Thymus (tissue), 11 donors: Measurements from ENCODE around the gene KLHL10. TPM values are rescaled to one million over a fixed set of nuclear protein-coding genes. Genes with fewer than 3 reads are reported as not detected.
"Not testable (repeated sequence)": the region's sequence is repeated elsewhere in the genome, so short reads cannot be mapped to it uniquely, and the experiment has no call there.

Experiments
- DNase-seq, 9 donors: peaks; one replicate each; pipeline ENCODE4 v3.0.0-alpha.2; 2013; ENCODE audit warnings: low spot score in 9 of 9, low read depth in 6 of 9, missing footprints in 1 of 9
- H3K27ac ChIP-seq, 2 donors: one replicate each; pipeline ENCODE4 v1.5.1; 2013; ENCODE audit warnings: control low read depth in 1 of 2, low read depth in 1 of 2, low read length in 1 of 2, mild to moderate bottlenecking in 1 of 2, moderate library complexity in 1 of 2
- H3K27me3 ChIP-seq, 2 donors: one replicate each; pipeline ENCODE4 v1.5.1; 2013; ENCODE audit warnings: low read length in 1 of 2; ENCODE audit not compliant: control insufficient read depth in 2 of 2, insufficient read depth in 1 of 2
- H3K36me3 ChIP-seq, 2 donors: one replicate each; pipeline ENCODE4 v1.5.1; 2013; ENCODE audit warnings: low read length in 1 of 2, mild to moderate bottlenecking in 1 of 2, moderate library complexity in 1 of 2; ENCODE audit not compliant: control insufficient read depth in 2 of 2, insufficient read depth in 2 of 2
- H3K4me1 ChIP-seq, 2 donors: one replicate each; pipeline ENCODE4 v1.5.1; 2013; ENCODE audit warnings: low read length in 2 of 2; ENCODE audit not compliant: control insufficient read depth in 2 of 2, insufficient read depth in 2 of 2
- H3K4me3 ChIP-seq, 2 donors: one replicate each; pipeline ENCODE4 v1.5.1; 2013; ENCODE audit warnings: low read length in 2 of 2, control low read depth in 1 of 2, mild to moderate bottlenecking in 1 of 2
- H3K9me3 ChIP-seq, 2 donors: one replicate each; pipeline ENCODE4 v1.5.1; 2013; ENCODE audit warnings: low read length in 1 of 2, mild to moderate bottlenecking in 1 of 2; ENCODE audit not compliant: control insufficient read depth in 2 of 2, insufficient read depth in 1 of 2
- WGBS: extraction: QIAGEN DNeasy Blood & Tissue Kit; methylation state at CpG from one replicate; pipeline ENCODE4 v1.1.7; 2013; 5-methylcytosine and 5-hydroxymethylcytosine counted together
- polyA plus RNA-seq: library from polyadenylated mRNA; stranded (reverse); fragments of 200-250 nt; gene quantifications from one replicate; pipeline ENCODE4 v1.2.3, GENCODE V29; 2013
- total RNA-seq: library from RNA; stranded (reverse); fragments of 120-200 nt; gene quantifications from one replicate; pipeline ENCODE4 v1.2.4, GENCODE V29; 2013
- donor health status: healthy.

Gene KLHL10
- total and polyA plus RNA-seq, 2 donors: 0.14 TPM; not detected in 1

DNA sequence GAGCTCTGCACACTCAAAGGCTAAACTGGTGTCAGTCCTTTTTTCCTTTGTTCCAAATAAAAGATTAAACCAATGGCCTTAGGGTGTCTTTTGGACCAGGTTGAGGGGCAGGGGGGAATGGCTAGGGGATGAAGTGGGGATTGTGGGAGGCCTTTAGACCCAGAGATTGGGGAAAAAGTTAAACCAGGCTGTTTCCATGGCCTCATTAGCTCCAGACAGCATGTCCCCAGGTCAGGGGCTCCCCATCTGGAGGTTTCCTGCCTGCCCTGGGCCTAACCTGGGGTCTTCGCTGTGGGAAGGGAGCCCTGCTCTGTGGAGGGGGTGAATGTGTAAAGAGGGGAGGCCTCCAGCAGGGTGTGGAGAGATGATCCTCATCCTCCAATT lies 14.5 kb upstream of the KLHL10 start:
- Histone ChIP-seq H3K27ac (no peak overlapping the region), H3K36me3 (peaks cover 3% of the 10 kb centered on the region in 2 donors), H3K4me3 (no peak overlapping the region), H3K27me3 (no peaks in the 10 kb centered on the region), H3K9me3 (no peaks in the 10 kb centered on the region), H3K4me1 (no peaks in the 10 kb centered on the region)
- DNase-seq: no peak
- WGBS: 97% methylated on average over 1 of the region's 1 CpG

DNA sequence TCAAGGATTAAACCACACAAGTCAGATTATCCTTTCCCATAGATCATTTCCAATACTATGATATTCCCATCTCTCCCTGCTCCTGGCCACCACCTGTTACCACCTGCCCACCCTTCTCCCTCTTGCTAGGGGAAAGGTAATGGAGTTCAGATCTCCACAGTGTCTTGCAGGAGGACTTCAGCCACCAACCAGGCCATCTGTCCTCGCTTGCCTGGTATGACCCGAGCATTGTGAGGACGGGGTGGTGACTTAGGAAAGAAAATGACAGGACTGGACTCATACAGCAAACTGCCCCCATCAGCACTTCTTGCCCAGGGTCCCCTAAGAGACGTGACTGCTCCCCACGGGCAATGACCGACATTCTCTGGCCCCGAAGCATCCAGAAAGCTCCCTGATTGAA lies 14.0 kb upstream of the KLHL10 start:
- H3K4me3 ChIP-seq: no peak overlapping the region
- no peak for DNase-seq
- no peaks in the 10 kb centered on the region for H3K27me3 ChIP-seq
- 95% methylated on average over 7 of the region's 7 CpGs for WGBS
- H3K4me1 ChIP-seq: no peaks in the 10 kb centered on the region
- H3K36me3 ChIP-seq: peaks cover 3% of the 10 kb centered on the region in 2 donors
- no peaks in the 10 kb centered on the region for H3K9me3 ChIP-seq
- H3K27ac ChIP-seq: no peak overlapping the region

DNA sequence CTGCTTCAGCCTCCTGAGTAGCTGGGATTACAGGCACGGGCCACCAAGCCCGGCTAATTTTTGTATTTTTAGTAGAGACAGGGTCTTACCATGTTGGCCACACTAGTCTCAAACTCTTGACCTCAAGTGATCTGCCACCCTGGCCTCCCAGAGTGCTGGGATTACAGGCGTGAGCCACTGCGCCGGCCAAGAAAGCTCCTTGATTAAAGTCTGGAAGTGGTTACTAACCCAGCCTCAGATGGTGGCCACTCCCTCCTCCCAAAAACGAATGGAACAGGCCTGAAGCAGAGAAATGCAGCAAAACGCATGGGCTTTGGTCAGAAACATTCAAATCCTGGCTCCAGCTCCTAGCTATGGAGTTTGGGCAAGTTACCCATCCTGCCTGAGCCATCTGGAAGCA lies 13.5 kb upstream of the KLHL10 start:
- Histone ChIP-seq H3K4me3 (no peak overlapping the region), H3K36me3 (peaks cover 3% of the 10 kb centered on the region in 2 donors), H3K9me3 (no peaks in the 10 kb centered on the region), H3K27me3 (no peaks in the 10 kb centered on the region), H3K4me1 (no peaks in the 10 kb centered on the region), H3K27ac (no peak overlapping the region)
- no peak for DNase-seq
- WGBS: 78% methylated on average over 7 of the region's 7 CpGs

DNA sequence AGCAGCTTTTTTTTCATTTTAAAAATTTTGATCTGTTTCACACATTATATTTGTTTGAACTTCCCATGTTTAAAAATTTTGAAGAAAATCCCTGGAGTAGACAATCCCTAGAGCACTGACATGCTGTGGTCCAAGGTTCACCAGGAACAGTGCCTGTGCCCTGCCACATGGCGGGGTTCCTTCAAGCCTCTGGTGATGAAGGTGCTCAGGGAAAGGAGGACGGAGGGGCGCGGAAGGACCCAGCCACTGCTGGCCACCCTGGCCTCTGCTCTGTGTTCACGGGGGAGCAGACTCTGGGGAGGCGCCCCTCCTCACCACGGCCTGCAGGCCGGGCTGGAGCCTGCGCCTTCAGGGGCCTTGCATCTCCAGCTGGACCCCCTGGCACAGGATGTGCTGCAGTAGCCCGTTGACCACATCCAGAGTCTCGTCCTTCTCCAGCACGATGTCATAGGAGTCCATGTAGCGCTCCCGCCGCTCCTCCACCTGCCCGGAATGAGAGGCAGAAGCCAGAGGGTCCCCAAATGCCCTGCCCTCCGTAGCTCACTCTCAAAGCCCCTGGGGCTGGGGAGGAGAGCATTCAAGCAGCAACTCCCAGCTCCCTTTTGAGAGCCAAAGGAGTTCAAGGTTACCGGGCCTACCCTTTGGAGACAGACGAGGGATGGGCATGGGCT lies 12.3 kb upstream of the KLHL10 start:
- Histone ChIP-seq H3K27me3 (no peaks in the 10 kb centered on the region), H3K27ac (no peak overlapping the region), H3K9me3 (no peaks in the 10 kb centered on the region), H3K4me3 (no peak overlapping the region), H3K4me1 (no peaks in the 10 kb centered on the region), H3K36me3 (peaks cover 4 to 8% of the 10 kb centered on the region in 2 donors)
- WGBS: 97% methylated on average over 19 of the region's 19 CpGs
- no peak for DNase-seq

DNA sequence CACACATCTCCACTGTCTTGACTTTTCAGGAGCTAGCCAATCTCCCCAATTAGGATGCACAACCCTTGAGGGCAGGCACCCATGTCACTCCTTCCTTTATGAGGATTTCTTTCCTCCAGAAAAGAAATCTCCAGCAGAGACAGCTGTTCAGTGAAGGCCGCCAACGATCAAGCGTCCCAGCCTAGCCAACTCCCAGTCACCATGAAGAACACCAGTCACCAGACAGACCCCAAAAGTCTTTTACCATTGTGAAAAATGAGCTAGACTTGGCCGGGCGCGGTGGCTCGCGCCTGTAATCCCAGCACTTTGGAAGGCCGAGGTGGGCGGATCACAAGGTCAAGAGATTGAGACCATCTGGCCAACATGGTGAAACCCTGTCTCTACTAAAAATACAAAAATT lies 7.7 kb upstream of the KLHL10 start:
- not testable (repeated sequence) for H3K4me3 ChIP-seq, H3K4me1 ChIP-seq, H3K27me3 ChIP-seq, H3K36me3 ChIP-seq, H3K9me3 ChIP-seq, H3K27ac ChIP-seq, DNase-seq
- 90% methylated on average over 10 of the region's 10 CpGs for WGBS

DNA sequence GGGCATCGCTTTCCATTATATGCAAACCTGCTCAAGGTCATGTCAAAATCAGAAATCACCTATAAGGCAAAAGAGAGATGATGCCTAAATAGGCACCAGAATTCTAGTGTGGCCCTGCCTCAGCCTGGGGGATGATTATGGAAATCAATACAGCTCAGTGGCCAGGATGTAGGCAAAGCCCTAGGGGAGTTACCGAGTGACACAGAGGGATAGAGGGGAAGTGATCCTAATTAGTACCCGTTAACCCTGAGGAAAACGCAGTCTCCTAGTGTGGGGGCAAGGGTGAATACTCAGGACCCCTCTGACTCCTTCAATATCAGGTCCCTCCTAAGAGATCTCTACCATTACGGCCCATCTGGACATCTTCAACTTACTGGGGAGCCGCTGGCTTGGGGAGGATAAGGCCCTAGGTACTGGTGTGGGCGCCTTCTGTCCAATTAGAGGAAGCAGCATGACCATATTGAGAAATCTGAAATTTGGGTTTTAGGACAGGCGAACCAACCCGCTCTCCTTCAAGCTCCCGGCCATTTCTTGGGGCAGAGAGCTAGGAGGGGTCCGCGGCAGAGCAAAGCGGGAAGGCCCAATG lies 2.3 kb upstream of the KLHL10 start:
- WGBS: 37% methylated on average over 13 of the region's 13 CpGs
- peaks cover 0 to 26% of the 10 kb centered on the region in 2 donors for H3K27me3 ChIP-seq
- DNase-seq: no peak
- peaks cover 3 to 11% of the 10 kb centered on the region in 2 donors for H3K4me1 ChIP-seq
- H3K36me3 ChIP-seq: peaks cover 0 to 6% of the 10 kb centered on the region in 2 donors
- peak overlapping the region; percentile 54 to 67 for H3K4me3 ChIP-seq
- H3K27ac ChIP-seq: no peak overlapping the region
- H3K9me3 ChIP-seq: no peaks in the 10 kb centered on the region

DNA sequence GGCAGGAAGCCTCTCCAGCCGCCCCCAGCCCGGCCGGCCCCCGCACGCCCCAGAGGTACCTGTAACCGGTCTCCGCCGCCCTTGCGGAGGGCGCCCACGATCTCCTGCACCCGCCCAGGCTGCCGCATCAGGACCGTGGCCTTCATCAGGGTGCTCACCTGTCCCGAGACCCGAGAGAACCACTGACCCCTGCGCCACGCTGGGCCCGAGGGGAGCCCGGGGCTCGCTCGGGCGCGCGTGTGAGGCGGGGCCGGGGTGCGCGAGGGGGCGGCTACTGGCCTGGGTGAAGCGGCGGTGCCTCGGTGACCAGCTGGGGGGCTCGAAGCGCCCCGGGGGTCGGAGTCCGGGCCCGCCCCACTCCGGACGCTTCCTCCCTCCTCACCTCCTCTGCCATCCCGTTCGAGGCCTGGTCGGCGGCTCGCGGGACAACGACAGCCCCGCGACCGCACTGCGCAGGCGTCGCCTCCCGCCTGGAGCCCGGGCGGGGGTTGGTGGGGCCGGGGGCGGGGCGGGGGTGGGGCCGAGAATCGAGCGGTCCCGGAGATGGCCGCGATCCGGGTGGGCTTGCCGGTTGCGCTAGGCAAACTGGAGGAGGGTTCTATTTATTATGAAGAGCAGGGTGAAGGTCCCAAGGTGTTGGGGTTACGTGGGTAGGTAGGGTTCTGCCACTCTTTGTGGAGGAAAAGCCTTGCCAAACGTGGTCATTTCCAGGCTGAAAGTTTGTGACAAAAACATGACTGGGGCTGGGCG lies 1.6 kb upstream of the KLHL10 start, which contains the start of gene NT5C3B:
TSS of gene NT5C3B (minus strand) at position 433 of the 750 bp plus-strand sequence. CDS start at position 394, 39 bp downstream.
- Histone ChIP-seq H3K36me3 (peaks cover 0 to 2% of the 10 kb centered on the region in 2 donors), H3K27me3 (peaks cover 0 to 26% of the 10 kb centered on the region in 2 donors), H3K27ac (no peak within 1 kb of the TSS), H3K4me3 (peak within 1 kb of the TSS; percentile 54 to 67), H3K4me1 (peaks cover 3 to 11% of the 10 kb centered on the region in 2 donors), H3K9me3 (no peaks in the 10 kb centered on the region)
- 1% methylated on average over 72 of the region's 72 CpGs for WGBS
- DNase-seq: peak in 6 of 9 donors; percentile 1 to 68 (median 27)

DNA sequence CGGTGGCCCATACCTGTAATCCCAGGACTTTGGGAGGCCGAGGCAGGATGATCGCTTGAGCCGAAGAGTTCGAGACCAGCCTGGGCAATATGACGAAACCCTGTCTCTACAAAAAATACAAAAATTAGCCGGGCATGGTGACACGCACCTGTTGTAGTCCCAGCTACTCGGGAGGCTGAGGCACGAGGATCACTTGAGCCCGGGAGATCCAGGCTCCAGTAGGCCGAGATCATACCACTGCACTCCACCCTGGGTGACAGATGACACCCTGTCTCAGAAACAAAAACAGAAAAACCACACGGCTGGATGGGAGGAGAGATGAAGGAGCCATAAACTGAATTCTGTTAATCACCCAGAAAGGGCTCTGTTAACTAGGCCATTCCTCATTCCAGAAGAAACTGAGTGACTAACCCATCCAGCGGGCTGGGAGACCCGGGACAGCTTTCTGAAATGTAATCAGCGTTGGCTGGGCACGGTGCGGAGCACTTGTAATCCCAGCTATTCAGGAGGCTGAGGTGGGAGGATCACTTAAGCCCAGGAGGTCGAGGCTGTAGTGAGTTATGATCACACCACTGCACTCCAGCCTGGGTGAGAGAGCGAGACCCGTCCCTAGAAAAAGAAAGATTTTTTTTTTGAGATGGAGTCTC lies 952 bp upstream of the KLHL10 start:
- Histone ChIP-seq H3K36me3 (no peaks in the 10 kb centered on the region), H3K4me3 (peak overlapping the region; percentile 54 to 67), H3K4me1 (peaks cover 3 to 11% of the 10 kb centered on the region in 2 donors), H3K9me3 (no peaks in the 10 kb centered on the region), H3K27ac (no peak overlapping the region), H3K27me3 (peaks cover 0 to 26% of the 10 kb centered on the region in 2 donors)
- WGBS: 64% methylated on average over 21 of the region's 21 CpGs
- no peak for DNase-seq
